GM23338 (cell line): ENCODE measurements around the gene LLGL1. TPM values are rescaled to one million over a fixed set of nuclear protein-coding genes. Genes with fewer than 3 reads are reported as not detected.

Experiments
- ATAC-seq: fragments of 200-7000 bp; cut with Tn5 transposase; 3 replicates; pipeline ENCODE4 v1.9.1; 2020
- DNase-seq: peaks from one replicate; pipeline ENCODE4 v3.0.0-alpha.2; 2015; ENCODE audit warnings: low spot score
- H2AFZ ChIP-seq: fragments of 200-600 bp; sonication (generic); 2 replicates; pipeline ENCODE4 v1.8.0; 2016; ENCODE audit warnings: antibody characterized with exemption, mild to moderate bottlenecking, moderate library complexity
- H3F3A ChIP-seq: fragments of 200-600 bp; sonication (generic); replicated peaks from 2 replicates; pipeline ENCODE4 v1.8.0; 2017; ENCODE audit warnings: antibody characterized with exemption, mixed run types, low read depth
- H3K27ac ChIP-seq: fragments of 200-600 bp; sonication (generic); 2 replicates; pipeline ENCODE4 v1.6.1; 2016; ENCODE audit warnings: low read depth
- H3K27me3 ChIP-seq: fragments of 200-600 bp; sonication (generic); 2 replicates; pipeline ENCODE4 v1.8.0; 2016; ENCODE audit warnings: mild to moderate bottlenecking, mixed run types, moderate library complexity; ENCODE audit not compliant: insufficient read depth
- H3K36me3 ChIP-seq: fragments of 200-600 bp; sonication (generic); 2 replicates; pipeline ENCODE4 v1.8.0; 2016; ENCODE audit warnings: mild to moderate bottlenecking; ENCODE audit not compliant: insufficient read depth
- H3K4me1 ChIP-seq: fragments of 200-600 bp; sonication (generic); 2 replicates; pipeline ENCODE4 v1.8.0; 2016; ENCODE audit warnings: mild to moderate bottlenecking, moderate library complexity; ENCODE audit not compliant: insufficient read depth
- H3K4me2 ChIP-seq: fragments of 200-600 bp; sonication (generic); 2 replicates; pipeline ENCODE4 v1.7.1; 2017; ENCODE audit warnings: mixed run types
- H3K4me3 ChIP-seq: fragments of 200-600 bp; sonication (generic); 2 replicates; pipeline ENCODE4 v1.6.1; 2016; ENCODE audit warnings: mixed run types
- H3K79me2 ChIP-seq: fragments of 200-600 bp; sonication (generic); replicated peaks from 2 replicates; pipeline ENCODE4 v1.8.0; 2017; ENCODE audit warnings: mild to moderate bottlenecking; ENCODE audit not compliant: insufficient read depth
- H3K9me2 ChIP-seq: fragments of 200-600 bp; sonication (generic); 2 replicates; pipeline ENCODE4 v1.8.0; 2017; ENCODE audit not compliant: insufficient read depth
- H4K20me1 ChIP-seq: fragments of 200-600 bp; sonication (generic); replicated peaks from 2 replicates; pipeline ENCODE4 v1.8.0; 2017; ENCODE audit warnings: mild to moderate bottlenecking; ENCODE audit not compliant: insufficient read depth
- H3K27ac Mint-ChIP-seq: 2 replicates; pipeline ENCODE4 v1.8.0; 2020; ENCODE audit warnings: inconsistent platforms, mild to moderate bottlenecking, moderate library complexity, mixed read lengths
- H3K27me3 Mint-ChIP-seq: 3 replicates; pipeline ENCODE4 v1.8.0; 2022; ENCODE audit warnings: low read depth, mild to moderate bottlenecking, moderate library complexity, mixed read lengths, inconsistent platforms; ENCODE audit not compliant: insufficient read depth, poor library complexity
- H3K36me3 Mint-ChIP-seq: 3 replicates; pipeline ENCODE4 v1.8.0; 2021; ENCODE audit warnings: low read depth, mild to moderate bottlenecking, inconsistent platforms, moderate library complexity, mixed read lengths
- H3K4me1 Mint-ChIP-seq: 3 replicates; pipeline ENCODE4 v1.8.0; 2020; ENCODE audit warnings: mild to moderate bottlenecking, inconsistent platforms, mixed read lengths
- H3K4me3 Mint-ChIP-seq: 3 replicates; pipeline ENCODE4 v1.8.0; 2021; ENCODE audit warnings: moderate library complexity, mild to moderate bottlenecking, inconsistent platforms, mixed read lengths
- H3K9me3 Mint-ChIP-seq: 3 replicates; pipeline ENCODE4 v1.8.0; 2020; ENCODE audit warnings: moderate library complexity, mild to moderate bottlenecking, inconsistent platforms, mixed read lengths
- EZH2phosphoT487 ChIP-seq: fragments of 200-600 bp; sonication (generic); IDR thresholded peaks from one replicate; pipeline ENCODE4 v1.8.1; 2018; ENCODE audit warnings: antibody characterized with exemption; ENCODE audit not compliant: unreplicated experiment
- JUNB ChIP-seq: IDR thresholded peaks from one replicate; pipeline ENCODE4 v1.6.1; 2016; ENCODE audit warnings: antibody characterized with exemption; ENCODE audit not compliant: unreplicated experiment
- POLR2AphosphoS5 ChIP-seq: IDR thresholded peaks from 2 replicates; pipeline ENCODE4 v1.6.1; 2016; ENCODE audit warnings: antibody characterized with exemption, low read depth
- ZNF331 ChIP-seq: fragments of 250-450 bp; sonication (Bioruptor Pico); IDR thresholded peaks from 2 replicates; pipeline ENCODE4 v1.5.0; 2020; ENCODE audit warnings: low read depth, mild to moderate bottlenecking, moderate library complexity
- polyA plus RNA-seq: library from polyadenylated mRNA; unstranded; fragments of >200 nt; fragmentation: Nextera tagmentation; extraction: Ambion mirVana; gene quantifications from 2 replicates; pipeline ENCODE4 v1.2.1, GENCODE V29; 2016
- total RNA-seq: library from RNA; depleted of rRNA; stranded (reverse); fragments of >200 nt; shearing (Covaris generic); gene quantifications from 2 replicates; pipeline ENCODE4 v1.2.3, GENCODE V29; 2014
- TF ChIP-seq, protein P1 (sequence below): IDR thresholded peaks from 2 replicates; pipeline ENCODE4 v1.6.1; 2016; ENCODE audit warnings: antibody characterized with exemption
- TF ChIP-seq, protein P2 (sequence below): IDR thresholded peaks from one replicate; pipeline ENCODE4 v1.6.1; 2018; ENCODE audit warnings: antibody characterized with exemption; ENCODE audit not compliant: unreplicated experiment

Gene LLGL1
- total and polyA plus RNA-seq, 2 experiments from 2014 or later: 5.9 to 129 TPM

DNA sequence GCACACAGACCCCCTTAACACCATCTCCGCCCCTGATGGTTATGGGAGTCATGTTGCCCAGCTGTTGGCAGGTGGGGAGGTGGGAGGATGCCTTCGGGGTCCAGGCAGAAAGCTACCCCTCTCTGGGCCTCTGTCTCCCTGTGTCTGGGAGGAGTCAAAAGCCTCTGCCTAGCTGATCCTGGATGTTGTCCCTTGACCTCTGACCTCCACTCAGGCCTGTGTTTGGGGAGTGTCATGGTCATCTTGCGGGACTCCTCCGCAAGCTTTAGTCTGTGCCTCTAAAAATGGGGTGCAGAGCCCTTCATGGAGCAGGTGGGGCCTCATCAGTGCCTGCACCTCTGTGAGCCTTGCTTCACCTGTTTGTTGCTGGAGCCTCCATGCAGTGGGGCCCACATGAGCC, 3.8 kb downstream of the LLGL1 start (continued):
- TF ChIP-seq POLR2AphosphoS5 (no peak), EZH2phosphoT487 (no peak)

DNA sequence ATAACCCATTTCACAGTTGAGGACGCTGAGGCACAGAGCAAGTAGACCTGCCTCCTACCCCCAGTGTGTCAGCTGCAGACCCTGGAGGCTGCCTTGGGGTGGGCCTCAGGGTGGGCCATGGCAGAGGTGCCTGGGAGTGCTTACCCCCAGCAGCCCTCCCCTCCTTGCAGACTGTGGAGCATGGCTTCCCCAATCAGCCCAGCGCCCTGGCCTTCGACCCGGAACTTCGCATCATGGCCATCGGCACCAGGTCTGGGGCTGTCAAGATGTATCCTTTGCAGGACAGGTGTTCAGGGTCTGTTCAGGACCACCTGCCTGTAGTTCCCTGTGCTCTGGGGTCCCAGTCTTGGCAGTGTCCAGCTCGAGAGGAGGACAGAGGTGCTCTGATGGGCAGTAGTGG, 4.3 kb downstream of the LLGL1 start:
- Histone ChIP-seq H4K20me1 (peaks cover 4% of the 10 kb centered on the region), H2AFZ (no peak overlapping the region)

More for the DNA sequence above, 4.3 kb downstream of the LLGL1 start:
- peaks cover 18% of the 10 kb centered on the region for H3K4me1 Mint-ChIP-seq
- H3K27ac Mint-ChIP-seq: no peak overlapping the region; the same call in 1 of the 2 replicates
- peaks cover 7% of the 10 kb centered on the region for H3K36me3 Mint-ChIP-seq
- Histone ChIP-seq H3K9me2 (no peaks in the 10 kb centered on the region), H3K79me2 (peaks cover 58% of the 10 kb centered on the region), H3K4me3 (no peak overlapping the region), H3F3A (no peaks in the 10 kb centered on the region), H3K36me3 (no peaks in the 10 kb centered on the region), H3K4me1 (peaks cover 7% of the 10 kb centered on the region; the same call in 1 of the 2 replicates), H3K4me2 (no peak overlapping the region), H3K27ac (no peak overlapping the region), H3K27me3 (no peaks in the 10 kb centered on the region)
- no peak for ATAC-seq
- TF ChIP-seq, protein P1, sequence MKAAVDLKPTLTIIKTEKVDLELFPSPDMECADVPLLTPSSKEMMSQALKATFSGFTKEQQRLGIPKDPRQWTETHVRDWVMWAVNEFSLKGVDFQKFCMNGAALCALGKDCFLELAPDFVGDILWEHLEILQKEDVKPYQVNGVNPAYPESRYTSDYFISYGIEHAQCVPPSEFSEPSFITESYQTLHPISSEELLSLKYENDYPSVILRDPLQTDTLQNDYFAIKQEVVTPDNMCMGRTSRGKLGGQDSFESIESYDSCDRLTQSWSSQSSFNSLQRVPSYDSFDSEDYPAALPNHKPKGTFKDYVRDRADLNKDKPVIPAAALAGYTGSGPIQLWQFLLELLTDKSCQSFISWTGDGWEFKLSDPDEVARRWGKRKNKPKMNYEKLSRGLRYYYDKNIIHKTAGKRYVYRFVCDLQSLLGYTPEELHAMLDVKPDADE: no peak
- TF ChIP-seq ZNF331: no peak
- no peak for TF ChIP-seq JUNB
- TF ChIP-seq, protein P2, sequence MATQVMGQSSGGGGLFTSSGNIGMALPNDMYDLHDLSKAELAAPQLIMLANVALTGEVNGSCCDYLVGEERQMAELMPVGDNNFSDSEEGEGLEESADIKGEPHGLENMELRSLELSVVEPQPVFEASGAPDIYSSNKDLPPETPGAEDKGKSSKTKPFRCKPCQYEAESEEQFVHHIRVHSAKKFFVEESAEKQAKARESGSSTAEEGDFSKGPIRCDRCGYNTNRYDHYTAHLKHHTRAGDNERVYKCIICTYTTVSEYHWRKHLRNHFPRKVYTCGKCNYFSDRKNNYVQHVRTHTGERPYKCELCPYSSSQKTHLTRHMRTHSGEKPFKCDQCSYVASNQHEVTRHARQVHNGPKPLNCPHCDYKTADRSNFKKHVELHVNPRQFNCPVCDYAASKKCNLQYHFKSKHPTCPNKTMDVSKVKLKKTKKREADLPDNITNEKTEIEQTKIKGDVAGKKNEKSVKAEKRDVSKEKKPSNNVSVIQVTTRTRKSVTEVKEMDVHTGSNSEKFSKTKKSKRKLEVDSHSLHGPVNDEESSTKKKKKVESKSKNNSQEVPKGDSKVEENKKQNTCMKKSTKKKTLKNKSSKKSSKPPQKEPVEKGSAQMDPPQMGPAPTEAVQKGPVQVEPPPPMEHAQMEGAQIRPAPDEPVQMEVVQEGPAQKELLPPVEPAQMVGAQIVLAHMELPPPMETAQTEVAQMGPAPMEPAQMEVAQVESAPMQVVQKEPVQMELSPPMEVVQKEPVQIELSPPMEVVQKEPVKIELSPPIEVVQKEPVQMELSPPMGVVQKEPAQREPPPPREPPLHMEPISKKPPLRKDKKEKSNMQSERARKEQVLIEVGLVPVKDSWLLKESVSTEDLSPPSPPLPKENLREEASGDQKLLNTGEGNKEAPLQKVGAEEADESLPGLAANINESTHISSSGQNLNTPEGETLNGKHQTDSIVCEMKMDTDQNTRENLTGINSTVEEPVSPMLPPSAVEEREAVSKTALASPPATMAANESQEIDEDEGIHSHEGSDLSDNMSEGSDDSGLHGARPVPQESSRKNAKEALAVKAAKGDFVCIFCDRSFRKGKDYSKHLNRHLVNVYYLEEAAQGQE: no peak
- no peak for TF ChIP-seq EZH2phosphoT487
- H3K27me3 Mint-ChIP-seq: peaks cover 9% of the 10 kb centered on the region
- no peaks in the 10 kb centered on the region for H3K9me3 Mint-ChIP-seq
- H3K4me3 Mint-ChIP-seq: no peak overlapping the region
- DNase-seq: no peak
